Spleen (tissue), 7 donors: Measurements from ENCODE around the gene FBXO11.

ENCODE experiments used
- POLR2A ChIP-seq, 3 donors: fragments of 450-650 bp; IDR thresholded peaks; one replicate each; pipeline ENCODE4 v1.5.1; 2017; ENCODE audit warnings: antibody characterized with exemption in 3 of 3, mild to moderate bottlenecking in 1 of 3
- POLR2AphosphoS5 ChIP-seq, 3 donors: sonication (generic); formaldehyde crosslinking; IDR thresholded peaks; one replicate each; pipeline ENCODE4 v1.5.1; 2017; ENCODE audit warnings: antibody characterized with exemption in 3 of 3
- TF ChIP-seq, protein P1 (sequence below), 11 experiments: fragments of 200-600 bp in 7 of 11; fragments of 450-650 bp in 4 of 11; sonication (generic) in 4 of 11; IDR thresholded peaks in 8 of 11; conservative IDR thresholded peaks in 3 of 11; 1 replicate in 7 of 11; 2 replicates in 4 of 11; pipeline versions ENCODE4 v1.4.0 to v1.8.0; 2016 to 2021; ENCODE audit warnings: antibody characterized with exemption in 11 of 11, inconsistent platforms in 4 of 11, mild to moderate bottlenecking in 1 of 11
- donor health status: DM: no; HTN: no; CAD: no; lungs with moderate emphysema.
- donor health status: DM: no; HTN: no; CAD: no.
- donor health status: DM: no; HTN: no; CAD: no.

DNA sequence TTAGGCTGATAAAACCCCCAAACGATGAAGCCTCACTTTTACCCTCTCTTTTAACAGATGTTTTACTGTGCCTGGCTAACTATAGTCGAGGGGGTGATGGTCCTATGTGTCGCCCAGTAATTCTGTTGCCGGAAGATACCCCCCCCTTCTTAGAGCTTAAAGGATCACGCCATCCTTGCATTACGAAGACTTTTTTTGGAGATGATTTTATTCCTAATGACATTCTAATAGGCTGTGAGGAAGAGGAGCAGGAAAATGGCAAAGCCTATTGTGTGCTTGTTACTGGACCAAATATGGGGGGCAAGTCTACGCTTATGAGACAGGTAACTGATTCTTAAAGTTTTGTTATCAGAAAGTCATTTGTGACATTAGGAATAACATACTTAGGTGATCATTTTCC is 102.9 kb downstream of the FBXO11 start:
- TF ChIP-seq POLR2AphosphoS5 (IDR thresholded peaks at IDR 0.05) (no peak), POLR2A (IDR thresholded peaks at IDR 0.05) (no peak)
- TF ChIP-seq, protein P1, sequence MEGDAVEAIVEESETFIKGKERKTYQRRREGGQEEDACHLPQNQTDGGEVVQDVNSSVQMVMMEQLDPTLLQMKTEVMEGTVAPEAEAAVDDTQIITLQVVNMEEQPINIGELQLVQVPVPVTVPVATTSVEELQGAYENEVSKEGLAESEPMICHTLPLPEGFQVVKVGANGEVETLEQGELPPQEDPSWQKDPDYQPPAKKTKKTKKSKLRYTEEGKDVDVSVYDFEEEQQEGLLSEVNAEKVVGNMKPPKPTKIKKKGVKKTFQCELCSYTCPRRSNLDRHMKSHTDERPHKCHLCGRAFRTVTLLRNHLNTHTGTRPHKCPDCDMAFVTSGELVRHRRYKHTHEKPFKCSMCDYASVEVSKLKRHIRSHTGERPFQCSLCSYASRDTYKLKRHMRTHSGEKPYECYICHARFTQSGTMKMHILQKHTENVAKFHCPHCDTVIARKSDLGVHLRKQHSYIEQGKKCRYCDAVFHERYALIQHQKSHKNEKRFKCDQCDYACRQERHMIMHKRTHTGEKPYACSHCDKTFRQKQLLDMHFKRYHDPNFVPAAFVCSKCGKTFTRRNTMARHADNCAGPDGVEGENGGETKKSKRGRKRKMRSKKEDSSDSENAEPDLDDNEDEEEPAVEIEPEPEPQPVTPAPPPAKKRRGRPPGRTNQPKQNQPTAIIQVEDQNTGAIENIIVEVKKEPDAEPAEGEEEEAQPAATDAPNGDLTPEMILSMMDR (IDR thresholded peaks at IDR 0.05 in 8 of 11, conservative IDR thresholded peaks at IDR 0.05 in 3 of 11), result no peak
